Suprapubic skin (tissue), 4 donors: Measurements from ENCODE around the gene EEPD1. TPM values are rescaled to one million over a fixed set of nuclear protein-coding genes. Genes with fewer than 3 reads are reported as not detected.

Experiments used
- DNase-seq, 2 donors: peaks; one replicate each; pipeline ENCODE4 v3.0.0-alpha.2; 2019; ENCODE audit warnings: low spot score in 2 of 2
- H3K27ac ChIP-seq: fragments of 200-600 bp; sonication (generic); one replicate; pipeline ENCODE4 v1.5.1; 2019
- H3K27me3 ChIP-seq: fragments of 200-600 bp; sonication (generic); one replicate; pipeline ENCODE4 v1.5.1; 2019
- H3K36me3 ChIP-seq: fragments of 200-600 bp; sonication (generic); one replicate; pipeline ENCODE4 v1.5.1; 2019
- H3K4me1 ChIP-seq: fragments of 200-600 bp; sonication (generic); one replicate; pipeline ENCODE4 v1.5.1; 2019
- H3K4me3 ChIP-seq: fragments of 200-600 bp; sonication (generic); one replicate; pipeline ENCODE4 v1.5.1; 2019; ENCODE audit warnings: mild to moderate bottlenecking
- H3K9me3 ChIP-seq: fragments of 200-600 bp; sonication (generic); one replicate; pipeline ENCODE4 v1.5.1; 2019
- EP300 ChIP-seq: sonication (generic); formaldehyde crosslinking; IDR thresholded peaks from one replicate; pipeline ENCODE4 v1.6.1; 2017; ENCODE audit warnings: antibody characterized with exemption
- POLR2A ChIP-seq, 2 donors: fragments of 450-650 bp; IDR thresholded peaks; one replicate each; pipeline ENCODE4 v1.6.1; 2017; ENCODE audit warnings: antibody characterized with exemption in 2 of 2, mild to moderate bottlenecking in 2 of 2, moderate library complexity in 2 of 2
- POLR2AphosphoS5 ChIP-seq, 3 donors: sonication (generic); formaldehyde crosslinking; IDR thresholded peaks; one replicate each; pipeline ENCODE4 v1.6.1; 2017; ENCODE audit warnings: antibody characterized with exemption in 3 of 3
- WGBS: methylation state at CpG from one replicate; pipeline ENCODE4 v1.1.5; 2018; 5-methylcytosine and 5-hydroxymethylcytosine counted together
- total RNA-seq, 4 donors: library from RNA; depleted of rRNA; stranded (reverse); fragments of >200 nt; gene quantifications; one replicate each; pipeline ENCODE4 v1.1.0, GENCODE V29; 2016
- TF ChIP-seq, protein P1 (sequence below), 2 donors: fragments of 200-600 bp in 1 of 2; fragments of 450-650 bp in 1 of 2; sonication (generic) in 1 of 2; IDR thresholded peaks; one replicate each; pipeline ENCODE4 v1.5.1; 2016 to 2019; ENCODE audit warnings: antibody characterized with exemption in 2 of 2, mild to moderate bottlenecking in 1 of 2, moderate library complexity in 1 of 2

EEPD1 gene
- total RNA-seq, 4 donors from 2014 or later = 11.7 to 18.2 (median 16.1) TPM

- DNase-seq = no peak
- WGBS = 67% methylated on average over 3 of the region's 3 CpGs
- Histone ChIP-seq H3K36me3 (no peaks in the 10 kb centered on the region), H3K9me3 (no peaks in the 10 kb centered on the region), H3K4me3 (no peak overlapping the region), H3K27me3 (no peaks in the 10 kb centered on the region), H3K27ac (no peak overlapping the region), H3K4me1 (peaks cover 17% of the 10 kb centered on the region)
- TF ChIP-seq, protein P1, sequence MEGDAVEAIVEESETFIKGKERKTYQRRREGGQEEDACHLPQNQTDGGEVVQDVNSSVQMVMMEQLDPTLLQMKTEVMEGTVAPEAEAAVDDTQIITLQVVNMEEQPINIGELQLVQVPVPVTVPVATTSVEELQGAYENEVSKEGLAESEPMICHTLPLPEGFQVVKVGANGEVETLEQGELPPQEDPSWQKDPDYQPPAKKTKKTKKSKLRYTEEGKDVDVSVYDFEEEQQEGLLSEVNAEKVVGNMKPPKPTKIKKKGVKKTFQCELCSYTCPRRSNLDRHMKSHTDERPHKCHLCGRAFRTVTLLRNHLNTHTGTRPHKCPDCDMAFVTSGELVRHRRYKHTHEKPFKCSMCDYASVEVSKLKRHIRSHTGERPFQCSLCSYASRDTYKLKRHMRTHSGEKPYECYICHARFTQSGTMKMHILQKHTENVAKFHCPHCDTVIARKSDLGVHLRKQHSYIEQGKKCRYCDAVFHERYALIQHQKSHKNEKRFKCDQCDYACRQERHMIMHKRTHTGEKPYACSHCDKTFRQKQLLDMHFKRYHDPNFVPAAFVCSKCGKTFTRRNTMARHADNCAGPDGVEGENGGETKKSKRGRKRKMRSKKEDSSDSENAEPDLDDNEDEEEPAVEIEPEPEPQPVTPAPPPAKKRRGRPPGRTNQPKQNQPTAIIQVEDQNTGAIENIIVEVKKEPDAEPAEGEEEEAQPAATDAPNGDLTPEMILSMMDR (IDR thresholded peaks at IDR 0.05) = no peak
- no peak for TF ChIP-seq POLR2AphosphoS5 (IDR thresholded peaks at IDR 0.05)
- no peak for TF ChIP-seq POLR2A (IDR thresholded peaks at IDR 0.05)
- no peak for TF ChIP-seq EP300
These were observed 42.5 kb upstream of the EEPD1 start for GRCh38 chr7:36110584-36110983.

DNA sequence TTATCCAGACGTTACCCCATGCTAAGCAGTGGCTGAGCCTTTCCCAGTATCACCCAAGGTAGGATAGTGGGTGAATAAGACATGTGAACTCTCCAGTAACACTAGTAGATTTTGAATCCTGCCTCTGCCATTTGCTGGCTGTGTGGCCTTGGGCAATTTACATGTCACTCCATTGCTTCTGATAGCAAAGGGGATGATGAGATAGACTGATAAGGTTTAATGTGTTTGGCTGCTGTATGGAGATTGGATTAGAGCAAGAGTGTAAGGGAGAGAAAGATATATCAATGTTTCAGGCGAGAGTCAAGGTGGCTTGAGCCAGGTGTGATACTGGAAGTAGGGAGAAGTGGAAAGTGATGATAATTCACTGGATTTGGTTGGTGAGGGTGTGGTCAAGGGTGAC lies 40.1 kb upstream of the EEPD1 start:
- H3K9me3 ChIP-seq = no peaks in the 10 kb centered on the region
- no peak overlapping the region for H3K27ac ChIP-seq
- no peaks in the 10 kb centered on the region for H3K36me3 ChIP-seq
- DNase-seq = no peak
- TF ChIP-seq POLR2A (IDR thresholded peaks at IDR 0.05) = no peak
- no peak for TF ChIP-seq POLR2AphosphoS5 (IDR thresholded peaks at IDR 0.05)
- TF ChIP-seq, protein P1 (IDR thresholded peaks at IDR 0.05) = no peak
- TF ChIP-seq EP300 = no peak
- H3K27me3 ChIP-seq = no peaks in the 10 kb centered on the region
- whole genome bisulfite sequencing = 74% methylated on average over 2 of the region's 2 CpGs
- H3K4me1 ChIP-seq = peaks cover 41% of the 10 kb centered on the region
- H3K4me3 ChIP-seq = no peak overlapping the region

DNA sequence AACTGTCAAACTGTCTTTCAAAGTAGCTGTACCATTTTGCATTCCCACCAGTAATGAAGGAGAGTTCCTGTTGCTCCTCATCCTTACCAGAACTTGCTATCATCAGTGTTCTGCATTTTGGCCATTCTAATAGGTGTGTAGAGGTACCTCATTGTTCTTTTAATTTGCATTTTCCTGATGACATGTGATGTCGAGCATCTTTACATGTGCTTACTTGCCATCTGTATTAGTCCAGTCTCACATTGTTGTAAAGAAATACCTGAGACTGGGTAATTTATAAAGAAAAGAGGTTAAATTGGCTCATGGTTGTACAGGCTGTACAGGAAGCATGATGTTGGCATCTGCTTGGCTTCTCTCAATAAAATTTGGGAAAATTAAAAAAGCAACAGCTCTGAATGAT lies 38.7 kb upstream of the EEPD1 start:
- 95% methylated on average over 1 of the region's 1 CpG for WGBS
- Histone ChIP-seq H3K9me3 (no peaks in the 10 kb centered on the region), H3K27me3 (no peaks in the 10 kb centered on the region), H3K36me3 (no peaks in the 10 kb centered on the region), H3K4me1 (peaks cover 50% of the 10 kb centered on the region), H3K27ac (no peak overlapping the region), H3K4me3 (no peak overlapping the region)
- no peak for DNase-seq
- no peak for TF ChIP-seq EP300
- TF ChIP-seq, protein P1 (IDR thresholded peaks at IDR 0.05) = no peak
- TF ChIP-seq POLR2A (IDR thresholded peaks at IDR 0.05) = no peak
- no peak for TF ChIP-seq POLR2AphosphoS5 (IDR thresholded peaks at IDR 0.05)

DNA sequence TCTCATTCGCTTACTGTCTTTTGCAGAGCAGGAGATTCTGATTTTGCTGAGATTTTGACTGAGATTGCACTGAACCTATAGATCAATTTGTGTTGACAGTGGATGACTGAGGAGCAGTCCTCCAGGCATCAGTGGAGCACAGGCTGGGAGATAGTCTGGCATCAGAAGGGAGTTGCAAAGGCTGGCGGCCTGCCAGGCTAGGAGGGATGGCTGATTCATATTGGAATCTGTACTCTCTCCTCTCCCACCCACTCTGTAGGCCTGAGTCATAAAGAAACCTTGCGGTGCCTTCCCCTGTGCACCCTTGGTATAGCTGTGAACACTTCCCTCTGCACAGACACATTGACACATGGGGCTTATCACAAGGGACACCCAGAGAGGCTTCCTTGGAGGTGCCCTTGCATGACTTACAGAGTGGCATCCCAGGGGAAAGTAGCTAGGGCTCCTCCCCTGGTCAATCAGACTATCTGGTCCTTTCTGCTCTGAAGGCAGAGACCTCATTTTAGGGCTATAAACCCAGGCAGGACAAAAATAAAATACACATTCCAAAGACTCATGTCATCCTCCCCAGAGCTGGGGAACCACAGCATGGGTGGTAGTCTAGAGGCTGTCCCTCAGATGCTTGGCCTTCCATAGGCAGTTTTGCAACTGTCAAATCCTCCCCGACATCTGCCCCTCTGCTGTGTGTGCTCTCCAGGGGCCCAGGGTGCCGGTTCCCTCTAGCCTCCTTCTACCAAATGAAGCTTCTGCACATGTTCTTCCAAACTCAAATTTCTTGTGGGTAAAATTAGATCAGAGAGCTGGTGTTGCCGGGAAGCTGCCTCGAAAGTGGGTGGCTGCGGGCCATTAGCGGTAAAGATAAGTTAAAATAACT lies 37.4 kb upstream of the EEPD1 start:
- 48% methylated on average over 9 of the region's 9 CpGs for WGBS
- Histone ChIP-seq H3K36me3 (no peaks in the 10 kb centered on the region), H3K4me1 (peaks cover 53% of the 10 kb centered on the region), H3K9me3 (no peaks in the 10 kb centered on the region), H3K27me3 (no peaks in the 10 kb centered on the region), H3K27ac (peak overlapping the region; percentile 62), H3K4me3 (no peak overlapping the region)
- no peak for TF ChIP-seq POLR2A (IDR thresholded peaks at IDR 0.05)
- no peak for TF ChIP-seq POLR2AphosphoS5 (IDR thresholded peaks at IDR 0.05)
- TF ChIP-seq, protein P1 (IDR thresholded peaks at IDR 0.05) = no peak
- TF ChIP-seq EP300 = no peak
- DNase-seq = peak in 1 of 2 donors; percentile 90

DNA sequence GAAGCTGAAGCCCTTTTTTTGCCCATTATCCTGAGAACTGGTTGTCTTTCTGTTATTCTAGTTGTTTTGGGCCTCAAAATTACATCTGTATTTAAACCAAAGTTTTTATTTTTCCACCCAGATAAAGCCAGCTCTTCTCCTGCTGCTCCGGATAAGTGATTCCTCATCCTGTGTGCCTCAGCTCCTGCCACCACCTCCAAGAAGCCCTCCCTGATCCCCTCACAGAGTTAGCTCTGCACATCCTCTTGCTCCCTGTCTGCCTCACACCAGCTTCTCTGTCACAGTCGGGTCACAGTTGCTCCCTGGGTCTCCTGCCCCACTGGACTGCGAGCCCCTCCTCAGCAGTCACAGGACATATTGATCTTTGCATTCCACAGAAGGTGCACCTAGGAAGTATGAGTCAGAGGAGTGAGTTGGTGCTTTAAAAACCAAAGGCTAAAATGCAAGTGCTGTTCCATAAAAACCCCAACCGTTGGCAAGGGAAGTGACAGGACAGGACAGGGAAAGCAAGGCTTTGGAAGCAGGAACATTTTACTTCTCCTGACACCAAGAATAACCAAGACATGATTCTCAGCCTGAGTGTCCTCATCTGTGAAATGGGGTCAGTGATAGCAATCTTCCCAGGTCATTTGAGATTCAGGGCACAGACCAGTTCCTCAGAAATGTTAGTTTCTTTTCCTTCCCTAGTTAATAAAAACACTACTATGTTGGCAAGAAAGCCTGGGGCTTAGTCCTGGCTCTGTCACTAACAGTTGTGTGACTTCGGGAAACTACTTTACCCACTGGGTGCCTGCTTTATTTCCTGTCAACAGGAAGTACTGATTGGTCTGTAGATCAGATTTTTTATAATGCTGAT lies 36.5 kb upstream of the EEPD1 start:
- Histone ChIP-seq H3K4me1 (peaks cover 54% of the 10 kb centered on the region), H3K27me3 (no peaks in the 10 kb centered on the region)

More for the DNA sequence above, 36.5 kb upstream of the EEPD1 start:
- peak overlapping the region; percentile 62 for H3K27ac ChIP-seq
- no peak for DNase-seq
- no peaks in the 10 kb centered on the region for H3K36me3 ChIP-seq
- 68% methylated on average over 5 of the region's 5 CpGs for WGBS
- no peaks in the 10 kb centered on the region for H3K9me3 ChIP-seq
- no peak overlapping the region for H3K4me3 ChIP-seq
- TF ChIP-seq, protein P1 (IDR thresholded peaks at IDR 0.05) = no peak
- TF ChIP-seq POLR2AphosphoS5 (IDR thresholded peaks at IDR 0.05) (no peak), POLR2A (IDR thresholded peaks at IDR 0.05) (no peak), EP300 (no peak)
